ENCODE data around the gene IFNL1.

IFNL1 gene

DNA sequence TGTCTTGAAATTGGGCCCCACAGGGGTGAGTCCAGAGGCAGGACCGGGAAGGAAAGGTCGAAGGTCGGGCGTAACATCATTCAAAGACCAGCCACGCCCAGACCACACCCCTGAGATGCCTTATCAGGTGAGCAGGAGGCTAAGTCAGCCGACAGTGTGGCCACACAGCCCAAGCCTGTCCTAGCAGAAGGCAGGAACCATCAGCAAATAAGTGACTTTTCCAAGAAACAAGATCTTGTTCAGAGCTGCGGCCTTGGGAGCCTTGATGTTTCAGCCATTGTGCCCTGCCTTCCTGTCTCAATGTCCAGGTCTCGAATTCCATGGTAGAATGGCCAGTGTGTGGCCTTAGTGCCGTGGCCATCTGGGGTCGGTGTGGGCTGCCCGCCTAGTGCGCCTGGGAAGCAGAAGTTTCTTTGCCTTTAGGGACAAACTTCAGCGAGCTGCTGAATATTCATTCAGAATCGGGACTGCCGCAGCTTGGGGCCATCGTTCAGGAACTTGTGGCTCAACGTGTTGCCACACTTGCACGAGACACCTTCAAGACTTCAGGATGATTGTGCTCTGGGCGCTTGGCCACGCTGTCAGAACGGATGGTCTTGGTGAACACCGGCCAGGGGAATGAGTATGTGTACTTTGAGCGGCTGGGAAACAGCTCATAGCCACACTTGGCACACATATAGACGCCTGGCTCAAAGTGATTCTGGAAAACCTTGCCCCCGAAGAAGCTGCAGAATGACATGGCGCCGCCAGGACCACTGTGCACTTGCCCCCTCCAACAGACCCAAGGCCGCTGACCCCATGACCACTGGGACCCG is 41.5 kb upstream of the IFNL1 start:
- ATAC-seq (ENCODE audit: low read depth): no peak
- Histone ChIP-seq H3K27me3 (ENCODE audit: insufficient read depth, poor library complexity, severe bottlenecking) (peaks cover 7% of the 10 kb centered on the region), H3K4me3 (ENCODE audit: severe bottlenecking) (no peak overlapping the region), H3K9me3 (ENCODE audit: severe bottlenecking) (no peaks in the 10 kb centered on the region), H3K4me1 (ENCODE audit: insufficient read depth, poor library complexity, severe bottlenecking) (no peaks in the 10 kb centered on the region), H3K36me3 (ENCODE audit: low read depth) (no peaks in the 10 kb centered on the region), H3K27ac (ENCODE audit: poor library complexity, severe bottlenecking) (no peak overlapping the region)
- TF ChIP-seq, protein P1, sequence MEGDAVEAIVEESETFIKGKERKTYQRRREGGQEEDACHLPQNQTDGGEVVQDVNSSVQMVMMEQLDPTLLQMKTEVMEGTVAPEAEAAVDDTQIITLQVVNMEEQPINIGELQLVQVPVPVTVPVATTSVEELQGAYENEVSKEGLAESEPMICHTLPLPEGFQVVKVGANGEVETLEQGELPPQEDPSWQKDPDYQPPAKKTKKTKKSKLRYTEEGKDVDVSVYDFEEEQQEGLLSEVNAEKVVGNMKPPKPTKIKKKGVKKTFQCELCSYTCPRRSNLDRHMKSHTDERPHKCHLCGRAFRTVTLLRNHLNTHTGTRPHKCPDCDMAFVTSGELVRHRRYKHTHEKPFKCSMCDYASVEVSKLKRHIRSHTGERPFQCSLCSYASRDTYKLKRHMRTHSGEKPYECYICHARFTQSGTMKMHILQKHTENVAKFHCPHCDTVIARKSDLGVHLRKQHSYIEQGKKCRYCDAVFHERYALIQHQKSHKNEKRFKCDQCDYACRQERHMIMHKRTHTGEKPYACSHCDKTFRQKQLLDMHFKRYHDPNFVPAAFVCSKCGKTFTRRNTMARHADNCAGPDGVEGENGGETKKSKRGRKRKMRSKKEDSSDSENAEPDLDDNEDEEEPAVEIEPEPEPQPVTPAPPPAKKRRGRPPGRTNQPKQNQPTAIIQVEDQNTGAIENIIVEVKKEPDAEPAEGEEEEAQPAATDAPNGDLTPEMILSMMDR (IDR thresholded peaks at IDR 0.05; ENCODE audit: poor library complexity, severe bottlenecking): no peak
- no peak for DNase-seq (ENCODE audit: low spot score)

GRCh38 chr19:39257227-39257626 is 39.0 kb upstream of the IFNL1 start:
- Histone ChIP-seq H3K27me3 (ENCODE audit: insufficient read depth, poor library complexity, severe bottlenecking) (peaks cover 8% of the 10 kb centered on the region), H3K27ac (ENCODE audit: poor library complexity, severe bottlenecking) (no peak overlapping the region), H3K36me3 (ENCODE audit: low read depth) (no peaks in the 10 kb centered on the region), H3K4me3 (ENCODE audit: severe bottlenecking) (no peak overlapping the region), H3K9me3 (ENCODE audit: severe bottlenecking) (no peaks in the 10 kb centered on the region), H3K4me1 (ENCODE audit: insufficient read depth, poor library complexity, severe bottlenecking) (no peaks in the 10 kb centered on the region)
- ATAC-seq (ENCODE audit: low read depth) (no peak), DNase-seq (ENCODE audit: low spot score) (no peak)
- TF ChIP-seq, protein P1 (IDR thresholded peaks at IDR 0.05; ENCODE audit: poor library complexity, severe bottlenecking): no peak

GRCh38 chr19:39261704-39262103 is 34.5 kb upstream of the IFNL1 start:
- TF ChIP-seq, protein P1 (IDR thresholded peaks at IDR 0.05; ENCODE audit: poor library complexity, severe bottlenecking): no peak
- no peaks in the 10 kb centered on the region for H3K9me3 ChIP-seq (ENCODE audit: severe bottlenecking)
- no peak overlapping the region for H3K4me3 ChIP-seq (ENCODE audit: severe bottlenecking)
- peaks cover 37% of the 10 kb centered on the region for H3K27me3 ChIP-seq (ENCODE audit: insufficient read depth, poor library complexity, severe bottlenecking)
- no peak overlapping the region for H3K27ac ChIP-seq (ENCODE audit: poor library complexity, severe bottlenecking)
- ATAC-seq (ENCODE audit: low read depth) (no peak), DNase-seq (ENCODE audit: low spot score) (no peak)
- H3K4me1 ChIP-seq (ENCODE audit: insufficient read depth, poor library complexity, severe bottlenecking): no peaks in the 10 kb centered on the region
- H3K36me3 ChIP-seq (ENCODE audit: low read depth): no peaks in the 10 kb centered on the region

- H3K27ac ChIP-seq (ENCODE audit: poor library complexity, severe bottlenecking): no peak overlapping the region
- H3K4me3 ChIP-seq (ENCODE audit: severe bottlenecking): no peak overlapping the region
- no peak for DNase-seq (ENCODE audit: low spot score)
- no peaks in the 10 kb centered on the region for H3K36me3 ChIP-seq (ENCODE audit: low read depth)
- ATAC-seq (ENCODE audit: low read depth): no peak
- H3K9me3 ChIP-seq (ENCODE audit: severe bottlenecking): no peaks in the 10 kb centered on the region
- no peaks in the 10 kb centered on the region for H3K4me1 ChIP-seq (ENCODE audit: insufficient read depth, poor library complexity, severe bottlenecking)
- TF ChIP-seq, protein P1 (IDR thresholded peaks at IDR 0.05; ENCODE audit: poor library complexity, severe bottlenecking): no peak
- peaks cover 37% of the 10 kb centered on the region for H3K27me3 ChIP-seq (ENCODE audit: insufficient read depth, poor library complexity, severe bottlenecking)
Measured at GRCh38 chr19:39262496-39262895, 33.7 kb upstream of the IFNL1 start.

- no peaks in the 10 kb centered on the region for H3K9me3 ChIP-seq (ENCODE audit: severe bottlenecking)
- peaks cover 37% of the 10 kb centered on the region for H3K27me3 ChIP-seq (ENCODE audit: insufficient read depth, poor library complexity, severe bottlenecking)
- H3K36me3 ChIP-seq (ENCODE audit: low read depth): no peaks in the 10 kb centered on the region
- no peak for DNase-seq (ENCODE audit: low spot score)
- no peak overlapping the region for H3K4me3 ChIP-seq (ENCODE audit: severe bottlenecking)
- no peaks in the 10 kb centered on the region for H3K4me1 ChIP-seq (ENCODE audit: insufficient read depth, poor library complexity, severe bottlenecking)
- no peak overlapping the region for H3K27ac ChIP-seq (ENCODE audit: poor library complexity, severe bottlenecking)
- TF ChIP-seq, protein P1 (IDR thresholded peaks at IDR 0.05; ENCODE audit: poor library complexity, severe bottlenecking): no peak
- ATAC-seq (ENCODE audit: low read depth): no peak
Measured at GRCh38 chr19:39263912-39264305, 32.3 kb upstream of the IFNL1 start.
